Spleen (tissue), 7 donors: ENCODE measurements around the gene THRAP3.

Source experiments
- CTCF ChIP-seq, 11 experiments: fragments of 200-600 bp in 7 of 11; fragments of 450-650 bp in 4 of 11; sonication (generic) in 4 of 11; IDR thresholded peaks in 8 of 11; conservative IDR thresholded peaks in 3 of 11; 1 replicate in 7 of 11; 2 replicates in 4 of 11; pipeline versions ENCODE4 v1.4.0 to v1.8.0; 2016 to 2021; ENCODE audit warnings: antibody characterized with exemption in 11 of 11, inconsistent platforms in 4 of 11, mild to moderate bottlenecking in 1 of 11
- POLR2A ChIP-seq, 3 donors: fragments of 450-650 bp; IDR thresholded peaks; one replicate each; pipeline ENCODE4 v1.5.1; 2017; ENCODE audit warnings: antibody characterized with exemption in 3 of 3, mild to moderate bottlenecking in 1 of 3
- donor health status: DM: no; HTN: no; CAD: no; lungs with moderate emphysema.
- donor health status: DM: no; HTN: no; CAD: no.
- donor health status: DM: no; HTN: no; CAD: no.

GRCh38 chr1:36303650-36304360 lies 79.6 kb downstream of the THRAP3 start:
- TF ChIP-seq POLR2A (IDR thresholded peaks at IDR 0.05) (no peak), CTCF (IDR thresholded peaks at IDR 0.05 in 8 of 11, conservative IDR thresholded peaks at IDR 0.05 in 3 of 11) (no peak)
